ENCODE measurements around the gene RIPK3. TPM values are rescaled to one million over a fixed set of nuclear protein-coding genes. Genes with fewer than 3 reads are reported as not detected.

The RIPK3 gene
- total RNA-seq, 2 experiments from 2014 or later, result 5.9 to 7.6 TPM

- Mint-ChIP-seq H3K27ac (no peak overlapping the region), H3K4me3 (no peak overlapping the region), H3K9me3 (no peaks in the 10 kb centered on the region), H3K4me1 (ENCODE audit: low read depth) (peaks cover 52% of the 10 kb centered on the region), H3K27me3 (ENCODE audit: low read depth) (no peaks in the 10 kb centered on the region), H3K36me3 (ENCODE audit: low read depth) (peaks cover 7% of the 10 kb centered on the region)
- intact Hi-C loops (cut with micrococcal nuclease), result no loop called here
- no peak for DNase-seq
- CTCF ChIA-PET, result interaction anchor here (1.0 to 1.3 kb wide), 3 partner anchors 17 to 121 kb away, joined by 3 to 4 read pairs (median 3); partner anchors contain the start of gene TINF2
Observed at GRCh38 chr14:24315807-24316596, 23.8 kb downstream of the RIPK3 start.

DNA sequence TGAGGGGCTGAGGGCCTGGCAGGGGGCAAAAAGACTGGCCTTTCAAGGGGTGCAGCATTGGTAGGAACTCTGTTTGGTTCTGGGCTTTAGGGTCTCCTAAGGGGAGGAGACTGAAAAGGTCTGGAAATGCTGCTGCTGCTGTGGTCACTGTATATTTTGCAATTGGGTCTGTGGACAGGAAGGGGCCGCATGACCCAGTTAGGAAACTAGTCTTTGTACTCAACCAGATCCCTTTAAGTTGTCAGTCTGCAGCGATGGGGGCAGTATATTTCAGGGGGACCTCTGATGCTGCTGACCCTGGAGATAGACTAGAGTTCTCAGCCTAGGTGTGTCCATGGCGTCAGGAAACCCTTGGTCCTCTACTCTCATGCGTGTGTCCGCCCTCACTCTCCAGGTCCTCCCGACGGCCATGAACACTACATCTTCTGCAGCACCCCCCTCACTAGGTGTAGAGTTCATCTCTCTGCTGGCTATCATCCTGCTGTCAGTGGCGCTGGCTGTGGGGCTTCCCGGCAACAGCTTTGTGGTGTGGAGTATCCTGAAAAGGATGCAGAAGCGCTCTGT, 24.5 kb downstream of the RIPK3 start:
- Mint-ChIP-seq H3K4me1 (ENCODE audit: low read depth) (peaks cover 54% of the 10 kb centered on the region), H3K27ac (no peak overlapping the region), H3K27me3 (ENCODE audit: low read depth) (no peaks in the 10 kb centered on the region), H3K4me3 (no peak overlapping the region), H3K9me3 (no peaks in the 10 kb centered on the region), H3K36me3 (ENCODE audit: low read depth) (peaks cover 7% of the 10 kb centered on the region)
- CTCF ChIA-PET, result interaction anchor here (1.2 to 8.5 kb wide), 3 partner anchors 15 to 121 kb away, joined by 3 to 111 read pairs (median 4); partner anchors contain the start of genes ADCY4 and TINF2
- no peak for DNase-seq
- intact Hi-C loops (cut with micrococcal nuclease), result no loop called here

GRCh38 chr14:24314377-24315193, 25.2 kb downstream of the RIPK3 start:
- DNase-seq, result no peak
- Mint-ChIP-seq H3K27ac (no peak overlapping the region), H3K4me1 (ENCODE audit: low read depth) (peaks cover 62% of the 10 kb centered on the region), H3K27me3 (ENCODE audit: low read depth) (no peaks in the 10 kb centered on the region), H3K36me3 (ENCODE audit: low read depth) (peaks cover 8% of the 10 kb centered on the region), H3K9me3 (no peaks in the 10 kb centered on the region), H3K4me3 (no peak overlapping the region)
- CTCF ChIA-PET, result interaction anchor here (1.3 to 8.5 kb wide), 3 partner anchors 16 to 122 kb away, joined by 4 to 111 read pairs (median 5); partner anchors contain the start of genes ADCY4 and TINF2
- intact Hi-C loops (cut with micrococcal nuclease), result no loop called here

DNA sequence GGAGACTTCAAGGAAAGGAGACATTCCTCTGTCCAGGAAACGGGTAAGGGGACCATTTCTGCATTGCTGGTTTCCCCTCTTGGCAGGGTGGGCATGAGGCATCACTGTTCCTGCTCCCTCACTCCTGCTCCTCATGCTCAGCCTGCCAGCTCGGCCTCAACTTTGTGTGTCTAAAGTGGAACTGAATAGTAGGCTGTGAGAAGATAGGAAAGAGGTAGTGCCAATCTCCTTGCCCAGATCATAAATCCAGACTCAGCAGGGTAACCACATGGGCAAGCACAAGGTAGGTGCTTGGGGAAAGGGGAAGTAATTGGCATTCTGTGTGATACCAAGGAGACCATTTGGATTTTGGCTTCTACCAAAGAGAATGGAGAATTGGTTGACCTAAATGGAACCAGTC, 25.9 kb downstream of the RIPK3 start:
- CTCF ChIA-PET, result interaction anchor here (1.3 to 8.5 kb wide), 5 partner anchors 16 to 122 kb away, joined by 3 to 111 read pairs (median 5); partner anchors contain the start of genes ADCY4 and TINF2
- intact Hi-C loops (cut with micrococcal nuclease), result loop anchor here (1.0 kb wide), 1 partner anchor 117 kb away; no protein-coding TSS in a partner anchor
- H3K9me3 Mint-ChIP-seq, result no peaks in the 10 kb centered on the region
- no peaks in the 10 kb centered on the region for H3K27me3 Mint-ChIP-seq (ENCODE audit: low read depth)
- peaks cover 69% of the 10 kb centered on the region for H3K4me1 Mint-ChIP-seq (ENCODE audit: low read depth)
- no peak for DNase-seq
- no peak overlapping the region for H3K27ac Mint-ChIP-seq
- H3K4me3 Mint-ChIP-seq, result no peak overlapping the region
- peaks cover 12% of the 10 kb centered on the region for H3K36me3 Mint-ChIP-seq (ENCODE audit: low read depth)

GRCh38 chr14:24312736-24313507, 26.9 kb downstream of the RIPK3 start:
- CTCF ChIA-PET, result interaction anchor here (1.0 to 8.5 kb wide), 7 partner anchors 15 to 120 kb away, joined by 3 to 111 read pairs (median 4); partner anchors contain the start of gene ADCY4
- Mint-ChIP-seq H3K36me3 (ENCODE audit: low read depth) (peaks cover 18% of the 10 kb centered on the region), H3K4me3 (peak overlapping the region; percentile 3)

GRCh38 chr14:24311837-24312615, 27.8 kb downstream of the RIPK3 start:
- intact Hi-C loops (cut with micrococcal nuclease), result loop anchor here (1.0 kb wide), 1 partner anchor 20 kb away; no protein-coding TSS in a partner anchor
- no peak for DNase-seq
- H3K4me3 Mint-ChIP-seq, result peak overlapping the region; percentile 71
- no peaks in the 10 kb centered on the region for H3K9me3 Mint-ChIP-seq
- peak overlapping the region; percentile 68 for H3K27ac Mint-ChIP-seq
- CTCF ChIA-PET, result interaction anchor here (0.6 to 8.5 kb wide), 11 partner anchors 11 to 123 kb away, joined by 3 to 111 read pairs (median 5); partner anchors contain the start of genes ADCY4, DHRS1, MDP1 and NOP9
- no peaks in the 10 kb centered on the region for H3K27me3 Mint-ChIP-seq (ENCODE audit: low read depth)
- peaks cover 69% of the 10 kb centered on the region for H3K4me1 Mint-ChIP-seq (ENCODE audit: low read depth)
- peaks cover 20% of the 10 kb centered on the region for H3K36me3 Mint-ChIP-seq (ENCODE audit: low read depth)

More at GRCh38 chr14:24312736-24313507, 26.9 kb downstream of the RIPK3 start:
- peak; percentile 62 for DNase-seq
- intact Hi-C loops (cut with micrococcal nuclease), result loop anchor here (1.0 kb wide), 1 partner anchor 118 kb away; no protein-coding TSS in a partner anchor
- Mint-ChIP-seq H3K27ac (no peak overlapping the region), H3K9me3 (no peaks in the 10 kb centered on the region), H3K27me3 (ENCODE audit: low read depth) (no peaks in the 10 kb centered on the region), H3K4me1 (ENCODE audit: low read depth) (peaks cover 73% of the 10 kb centered on the region)

GRCh38 chr14:24310646-24311604, 28.9 kb downstream of the RIPK3 start, which contains the start of gene LTB4R:
Gene LTB4R, plus strand, starts transcription at chr14:24311502. Its CDS starts 4,150 bp downstream, at chr14:24315652.
- CTCF ChIA-PET, result interaction anchor here (0.8 to 8.5 kb wide), 16 partner anchors 10 to 203 kb away, joined by 3 to 121 read pairs (median 4); partner anchors contain the start of genes ADCY4, DHRS1, MDP1 and NOP9
- no peaks in the 10 kb centered on the region for H3K9me3 Mint-ChIP-seq
- H3K4me1 Mint-ChIP-seq (ENCODE audit: low read depth), result peaks cover 64% of the 10 kb centered on the region
- peak; percentile 71 for DNase-seq
- no peaks in the 10 kb centered on the region for H3K27me3 Mint-ChIP-seq (ENCODE audit: low read depth)
- H3K4me3 Mint-ChIP-seq, result peak within 1 kb of the TSS; percentile 71
- peaks cover 24% of the 10 kb centered on the region for H3K36me3 Mint-ChIP-seq (ENCODE audit: low read depth)
- intact Hi-C loops (cut with micrococcal nuclease), result loop anchor here (1.0 kb wide), 1 partner anchor 21 kb away; no protein-coding TSS in a partner anchor
- peak within 1 kb of the TSS; percentile 68 for H3K27ac Mint-ChIP-seq

DNA sequence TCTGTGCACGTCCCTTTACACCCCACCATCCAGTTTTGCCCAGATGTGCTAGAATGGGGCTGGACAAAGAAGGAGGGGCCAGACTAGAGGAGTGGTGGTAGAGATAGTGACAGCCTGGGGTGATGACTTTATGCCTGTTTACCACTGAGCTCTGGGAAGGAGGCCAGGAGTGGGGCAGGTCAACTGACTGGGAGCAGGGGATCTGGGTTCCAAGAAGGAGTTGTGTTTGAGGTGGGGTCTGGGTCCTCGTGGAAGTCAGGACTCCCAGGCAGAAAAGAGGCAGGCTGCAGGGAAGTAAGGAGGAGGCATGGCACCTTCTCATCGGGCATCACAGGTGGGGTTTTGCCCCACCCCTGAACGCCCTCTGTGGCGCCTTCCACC, 29.5 kb downstream of the RIPK3 start:
- H3K4me3 Mint-ChIP-seq, result peak overlapping the region; percentile 71
- H3K27me3 Mint-ChIP-seq (ENCODE audit: low read depth), result no peaks in the 10 kb centered on the region
- intact Hi-C loops (cut with micrococcal nuclease), result no loop called here
- H3K27ac Mint-ChIP-seq, result peak overlapping the region; percentile 39
- peaks cover 60% of the 10 kb centered on the region for H3K4me1 Mint-ChIP-seq (ENCODE audit: low read depth)
- H3K9me3 Mint-ChIP-seq, result no peaks in the 10 kb centered on the region
- no peak for DNase-seq
- H3K36me3 Mint-ChIP-seq (ENCODE audit: low read depth), result peaks cover 30% of the 10 kb centered on the region
- CTCF ChIA-PET, result interaction anchor here (0.8 to 8.5 kb wide), 14 partner anchors 9 to 202 kb away, joined by 3 to 121 read pairs (median 14); partner anchors contain the start of genes ADCY4, CHMP4A, DHRS1 and MDP1

GRCh38 chr14:24309538-24310264, 30.1 kb downstream of the RIPK3 start, which contains the start of gene LTB4R2:
Gene LTB4R2, plus strand, starts transcription at chr14:24310140. Its CDS starts 525 bp downstream, at chr14:24310665.
- CTCF ChIA-PET, result interaction anchor here (0.8 to 8.5 kb wide), 21 partner anchors 9 to 219 kb away, joined by 3 to 121 read pairs (median 11); partner anchors contain the start of genes ADCY4, CHMP4A, DHRS1 and KHNYN
- intact Hi-C loops (cut with micrococcal nuclease), result no loop called here
- Mint-ChIP-seq H3K27ac (peak within 1 kb of the TSS; percentile 39), H3K36me3 (ENCODE audit: low read depth) (peaks cover 34% of the 10 kb centered on the region), H3K4me3 (peak within 1 kb of the TSS; percentile 71), H3K4me1 (ENCODE audit: low read depth) (peaks cover 58% of the 10 kb centered on the region), H3K27me3 (ENCODE audit: low read depth) (no peaks in the 10 kb centered on the region), H3K9me3 (no peaks in the 10 kb centered on the region)
- DNase-seq, result no peak
